HepG2 (cell line): Measurements from ENCODE around the gene CHKB.

Source experiments
- ATF7 ChIP-seq, 2 experiments: fragments of 450-650 bp in 1 of 2; sonication (generic) in 1 of 2; formaldehyde crosslinking in 1 of 2; IDR thresholded peaks; 2 replicates each; pipeline versions ENCODE4 v1.4.0 to v1.6.1; 2016 to 2020; ENCODE audit warnings: antibody characterized with exemption in 1 of 2, mild to moderate bottlenecking in 1 of 2, missing genetic modification reagents in 1 of 2
- CREB1 ChIP-seq, 2 experiments: fragments of 450-650 bp in 1 of 2; IDR thresholded peaks; 2 replicates each; pipeline ENCODE4 v1.6.1; 2016 to 2017; ENCODE audit warnings: control low read depth in 1 of 2, mild to moderate bottlenecking in 1 of 2, missing compliant biosample characterization in 1 of 2, missing genetic modification characterization in 1 of 2
- ETV6 ChIP-seq: sonication (generic); formaldehyde crosslinking; conservative IDR thresholded peaks from 2 replicates; pipeline ENCODE4 v1.4.0; 2020; ENCODE audit warnings: missing genetic modification reagents
- KLF9 ChIP-seq: IDR thresholded peaks from 2 replicates; pipeline ENCODE4 v1.6.1; 2016; ENCODE audit warnings: low read depth
- MXD4 ChIP-seq: IDR thresholded peaks from 2 replicates; pipeline ENCODE4 v1.6.1; 2016; ENCODE audit warnings: mild to moderate bottlenecking, missing biosample characterization, missing genetic modification reagents
- POLR2A ChIP-seq, 2 experiments: IDR thresholded peaks; 2 replicates each; pipeline ENCODE4 v1.6.1; 2011; ENCODE audit warnings: low read depth in 2 of 2, low read length in 2 of 2, mild to moderate bottlenecking in 1 of 2, moderate library complexity in 1 of 2; ENCODE audit not compliant: insufficient read depth in 1 of 2
- ZNF124 ChIP-seq: sonication (generic); formaldehyde crosslinking; IDR thresholded peaks from 2 replicates; pipeline ENCODE4 v1.4.0; 2020; ENCODE audit warnings: missing genetic modification reagents
- ZNF251 ChIP-seq: sonication (generic); formaldehyde crosslinking; IDR thresholded peaks from 2 replicates; pipeline ENCODE4 v1.9.0; 2021; ENCODE audit warnings: mild to moderate bottlenecking, missing genetic modification reagents
- TF ChIP-seq, protein P1 (sequence below): sonication (generic); formaldehyde crosslinking; IDR thresholded peaks from 2 replicates; pipeline ENCODE4 v1.5.0; 2020; ENCODE audit warnings: mild to moderate bottlenecking, missing genetic modification reagents, moderate library complexity
- TF ChIP-seq, protein P2 (sequence below): sonication (generic); formaldehyde crosslinking; IDR thresholded peaks from 2 replicates; pipeline ENCODE4 v1.4.0; 2020; ENCODE audit warnings: missing genetic modification reagents

DNA sequence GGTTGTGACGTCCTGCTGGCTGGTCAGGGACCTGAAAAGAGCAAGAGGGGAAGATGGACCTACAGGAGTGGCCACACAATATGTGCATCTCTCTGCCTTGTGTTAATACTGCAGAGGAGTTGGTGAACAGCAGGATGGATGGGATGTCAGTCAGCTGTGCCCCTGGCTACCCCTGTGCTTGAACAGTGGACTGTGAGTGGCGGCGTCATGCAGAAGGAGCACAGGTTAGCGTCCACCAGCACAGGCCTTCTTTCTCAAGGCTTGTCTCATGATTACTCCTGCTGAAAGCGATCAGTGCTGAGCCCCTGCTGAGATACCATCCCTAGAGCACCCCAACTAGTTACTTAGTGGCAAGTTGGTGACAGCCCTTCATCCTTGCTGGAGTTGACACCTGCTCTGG is 3.8 kb upstream of the CHKB start:
- TF ChIP-seq ZNF124 (CRISPR knock-in tag) = no peak
- no peak for TF ChIP-seq ZNF251
- TF ChIP-seq, protein P1, sequence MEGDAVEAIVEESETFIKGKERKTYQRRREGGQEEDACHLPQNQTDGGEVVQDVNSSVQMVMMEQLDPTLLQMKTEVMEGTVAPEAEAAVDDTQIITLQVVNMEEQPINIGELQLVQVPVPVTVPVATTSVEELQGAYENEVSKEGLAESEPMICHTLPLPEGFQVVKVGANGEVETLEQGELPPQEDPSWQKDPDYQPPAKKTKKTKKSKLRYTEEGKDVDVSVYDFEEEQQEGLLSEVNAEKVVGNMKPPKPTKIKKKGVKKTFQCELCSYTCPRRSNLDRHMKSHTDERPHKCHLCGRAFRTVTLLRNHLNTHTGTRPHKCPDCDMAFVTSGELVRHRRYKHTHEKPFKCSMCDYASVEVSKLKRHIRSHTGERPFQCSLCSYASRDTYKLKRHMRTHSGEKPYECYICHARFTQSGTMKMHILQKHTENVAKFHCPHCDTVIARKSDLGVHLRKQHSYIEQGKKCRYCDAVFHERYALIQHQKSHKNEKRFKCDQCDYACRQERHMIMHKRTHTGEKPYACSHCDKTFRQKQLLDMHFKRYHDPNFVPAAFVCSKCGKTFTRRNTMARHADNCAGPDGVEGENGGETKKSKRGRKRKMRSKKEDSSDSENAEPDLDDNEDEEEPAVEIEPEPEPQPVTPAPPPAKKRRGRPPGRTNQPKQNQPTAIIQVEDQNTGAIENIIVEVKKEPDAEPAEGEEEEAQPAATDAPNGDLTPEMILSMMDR (CRISPR knock-in tag) = no peak
- TF ChIP-seq POLR2A (IDR thresholded peaks at IDR 0.05; ENCODE audit: insufficient read depth in 1 of 2, low read depth in 2 of 2, low read length in 2 of 2) = no peak
- no peak for TF ChIP-seq ATF7 (IDR thresholded peaks at IDR 0.05)
- TF ChIP-seq ATF7 (CRISPR knock-in tag; IDR thresholded peaks at IDR 0.05) = no peak
- TF ChIP-seq KLF9 (CRISPR knock-in tag) = no peak
- TF ChIP-seq MXD4 (CRISPR knock-in tag) = no peak
- no peak for TF ChIP-seq ETV6
- TF ChIP-seq, protein P2, sequence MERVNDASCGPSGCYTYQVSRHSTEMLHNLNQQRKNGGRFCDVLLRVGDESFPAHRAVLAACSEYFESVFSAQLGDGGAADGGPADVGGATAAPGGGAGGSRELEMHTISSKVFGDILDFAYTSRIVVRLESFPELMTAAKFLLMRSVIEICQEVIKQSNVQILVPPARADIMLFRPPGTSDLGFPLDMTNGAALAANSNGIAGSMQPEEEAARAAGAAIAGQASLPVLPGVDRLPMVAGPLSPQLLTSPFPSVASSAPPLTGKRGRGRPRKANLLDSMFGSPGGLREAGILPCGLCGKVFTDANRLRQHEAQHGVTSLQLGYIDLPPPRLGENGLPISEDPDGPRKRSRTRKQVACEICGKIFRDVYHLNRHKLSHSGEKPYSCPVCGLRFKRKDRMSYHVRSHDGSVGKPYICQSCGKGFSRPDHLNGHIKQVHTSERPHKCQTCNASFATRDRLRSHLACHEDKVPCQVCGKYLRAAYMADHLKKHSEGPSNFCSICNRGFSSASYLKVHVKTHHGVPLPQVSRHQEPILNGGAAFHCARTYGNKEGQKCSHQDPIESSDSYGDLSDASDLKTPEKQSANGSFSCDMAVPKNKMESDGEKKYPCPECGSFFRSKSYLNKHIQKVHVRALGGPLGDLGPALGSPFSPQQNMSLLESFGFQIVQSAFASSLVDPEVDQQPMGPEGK (CRISPR knock-in tag) = no peak
- no peak for TF ChIP-seq CREB1 (IDR thresholded peaks at IDR 0.05)
- TF ChIP-seq CREB1 (CRISPR knock-in tag; IDR thresholded peaks at IDR 0.05) = no peak
